GM18951 (cell line): ENCODE data around the gene FURIN.
"Not testable (repeated sequence)": the region's sequence is repeated elsewhere in the genome, so short reads cannot be mapped to it uniquely, and the experiment has no call there.

ENCODE experiments used
- POLR2A ChIP-seq: IDR thresholded peaks from 4 replicates; pipeline ENCODE4 v1.6.1; 2011; ENCODE audit warnings: mild to moderate bottlenecking; ENCODE audit not compliant: insufficient read length, insufficient read depth; ENCODE audit errors: extremely low read depth
- in situ Hi-C: fragments of 300-500 bp; cut with MboI; formaldehyde crosslinking; loops from one replicate; pipeline ENCODE4 v1.12.0; 2022; ENCODE audit warnings: low sequenced_read_pairs, mixed read lengths, inconsistent platforms; ENCODE audit not compliant: unreplicated experiment

FURIN gene

GRCh38 chr15:90885432-90886290 lies 17.3 kb downstream of the FURIN start:
- in situ Hi-C loops: loop anchor here (10.0 kb wide), 2 partner anchors 241 to 561 kb away; no protein-coding TSS in a partner anchor
- TF ChIP-seq POLR2A: no peak

GRCh38 chr15:90886291-90886614 lies 17.9 kb downstream of the FURIN start:
- TF ChIP-seq POLR2A: no peak
- in situ Hi-C loops: loop anchor here (10.0 kb wide), 2 partner anchors 241 to 561 kb away; no protein-coding TSS in a partner anchor

- in situ Hi-C loops: loop anchor here (10.0 kb wide), 2 partner anchors 242 to 562 kb away; no protein-coding TSS in a partner anchor
- no peak for TF ChIP-seq POLR2A
Measured at GRCh38 chr15:90887037-90887481, 18.7 kb downstream of the FURIN start.

- no peak for TF ChIP-seq POLR2A
- in situ Hi-C loops: loop anchor here (10.0 kb wide), 2 partner anchors 245 to 565 kb away; no protein-coding TSS in a partner anchor
Measured at GRCh38 chr15:90889313-90889730, 20.9 kb downstream of the FURIN start.

GRCh38 chr15:90889736-90890456 lies 21.5 kb downstream of the FURIN start:
- in situ Hi-C loops: loop anchor here (10.0 kb wide), 2 partner anchors 245 to 565 kb away; no protein-coding TSS in a partner anchor
- TF ChIP-seq POLR2A: no peak

GRCh38 chr15:90890839-90891238 lies 22.5 kb downstream of the FURIN start:
- TF ChIP-seq POLR2A: no peak
- in situ Hi-C loops: no loop called here

GRCh38 chr15:90891346-90891949 lies 23.1 kb downstream of the FURIN start:
- TF ChIP-seq POLR2A: no peak
- in situ Hi-C loops: no loop called here

GRCh38 chr15:90892023-90892422 lies 23.6 kb downstream of the FURIN start:
- in situ Hi-C loops: no loop called here
- no peak for TF ChIP-seq POLR2A

GRCh38 chr15:90892498-90893174 lies 24.2 kb downstream of the FURIN start:
- in situ Hi-C loops: no loop called here
- no peak for TF ChIP-seq POLR2A

GRCh38 chr15:90893175-90894090 lies 25.0 kb downstream of the FURIN start:
- TF ChIP-seq POLR2A: no peak
- in situ Hi-C loops: no loop called here

GRCh38 chr15:90895571-90896117 lies 27.3 kb downstream of the FURIN start:
- in situ Hi-C loops: no loop called here
- TF ChIP-seq POLR2A: no peak

- in situ Hi-C loops: not testable (repeated sequence)
Measured at GRCh38 chr15:90897131-90897655, 28.8 kb downstream of the FURIN start.
